K562 (cell line): Measurements from ENCODE around the gene DCAF5. TPM values are rescaled to one million over a fixed set of nuclear protein-coding genes. Genes with fewer than 3 reads are reported as not detected.

Experiments
- ATF7 ChIP-seq: fragments of 450-650 bp; IDR thresholded peaks from 2 replicates; pipeline ENCODE4 v1.7.1; 2014; ENCODE audit warnings: mild to moderate bottlenecking, moderate library complexity
- BDP1 ChIP-seq: IDR thresholded peaks from 3 replicates; pipeline ENCODE4 v1.6.1; 2011; ENCODE audit not compliant: insufficient read length, insufficient read depth
- DLX4 ChIP-seq: fragments of 250-450 bp; sonication (Bioruptor Pico); IDR thresholded peaks from 2 replicates; pipeline ENCODE4 v1.6.1; 2021; ENCODE audit warnings: mild to moderate bottlenecking
- DPF2 ChIP-seq: fragments of 450-650 bp; IDR thresholded peaks from 2 replicates; pipeline ENCODE4 v1.6.1; 2016
- ELF2 ChIP-seq: fragments of 250-450 bp; sonication (Bioruptor Pico); IDR thresholded peaks from 2 replicates; pipeline ENCODE4 v1.5.0; 2021; ENCODE audit warnings: mild to moderate bottlenecking
- GATA2 ChIP-seq: sonication (generic); formaldehyde crosslinking; IDR thresholded peaks from 2 replicates; pipeline ENCODE4 v1.4.0; 2020; ENCODE audit warnings: mild to moderate bottlenecking, missing genetic modification reagents
- KHSRP ChIP-seq: fragments of 450-650 bp; IDR thresholded peaks from 2 replicates; pipeline ENCODE4 v1.6.1; 2017
- MEF2D ChIP-seq: conservative IDR thresholded peaks from 2 replicates; pipeline ENCODE4 v1.6.1; 2016; ENCODE audit warnings: low read depth, missing genetic modification characterization, missing compliant biosample characterization
- MTA1 ChIP-seq: fragments of 450-650 bp; IDR thresholded peaks from 2 replicates; pipeline ENCODE4 v1.6.1; 2017; ENCODE audit warnings: borderline replicate concordance
- NCOA6 ChIP-seq: fragments of 450-650 bp; IDR thresholded peaks from 2 replicates; pipeline ENCODE4 v1.6.1; 2017; ENCODE audit warnings: mild to moderate bottlenecking
- NFIC ChIP-seq: fragments of 450-650 bp; IDR thresholded peaks from 2 replicates; pipeline ENCODE4 v1.6.1; 2017; ENCODE audit warnings: mild to moderate bottlenecking, inconsistent platforms
- NR2C1 ChIP-seq, 2 experiments: fragments of 450-650 bp; IDR thresholded peaks; 2 replicates each; pipeline ENCODE4 v1.6.1; 2017; ENCODE audit warnings: mild to moderate bottlenecking in 2 of 2, antibody characterized with exemption in 1 of 2, inconsistent platforms in 1 of 2, missing compliant biosample characterization in 1 of 2, missing genetic modification characterization in 1 of 2
- PRMT5 ChIP-seq: sonication (generic); formaldehyde crosslinking; IDR thresholded peaks from 2 replicates; pipeline ENCODE4 v1.5.0; 2020; ENCODE audit warnings: missing genetic modification reagents
- RUNX1 ChIP-seq: sonication (generic); IDR thresholded peaks from 2 replicates; pipeline ENCODE4 v1.6.1; 2016; ENCODE audit warnings: antibody characterized with exemption, low read depth
- SNAPC5 ChIP-seq: fragments of 250-450 bp; sonication (Bioruptor Pico); IDR thresholded peaks from 2 replicates; pipeline ENCODE4 v1.8.0; 2021; ENCODE audit warnings: moderate library complexity, mild to moderate bottlenecking, inconsistent platforms
- THRA ChIP-seq: fragments of 450-650 bp; IDR thresholded peaks from 2 replicates; pipeline ENCODE4 v1.6.1; 2017; ENCODE audit warnings: mild to moderate bottlenecking, moderate library complexity
- TRIM24 ChIP-seq, 2 experiments: fragments of 450-650 bp; IDR thresholded peaks; 2 replicates each; pipeline ENCODE4 v1.6.1; 2016
- TSHZ1 ChIP-seq: fragments of 250-450 bp; sonication (Bioruptor Pico); IDR thresholded peaks from 2 replicates; pipeline ENCODE4 v1.4.0; 2020; ENCODE audit warnings: mild to moderate bottlenecking, moderate library complexity
- ZKSCAN3 ChIP-seq: fragments of 250-450 bp; sonication (Bioruptor Pico); IDR thresholded peaks from 2 replicates; pipeline ENCODE4 v1.4.0; 2020
- ZNF184 ChIP-seq: sonication (generic); formaldehyde crosslinking; IDR thresholded peaks from 2 replicates; pipeline ENCODE4 v1.5.0; 2020; ENCODE audit warnings: missing genetic modification reagents
- ZNF197 ChIP-seq: fragments of 200-800 bp; sonication (Bioruptor generic); IDR thresholded peaks from 2 replicates; pipeline ENCODE4 v1.6.1; 2016; ENCODE audit warnings: low read depth, missing genetic modification characterization, missing compliant biosample characterization
- ZNF24 ChIP-seq: fragments of 450-650 bp; IDR thresholded peaks from 2 replicates; pipeline ENCODE4 v1.6.1; 2016
- ZNF253 ChIP-seq: fragments of 250-450 bp; sonication (Bioruptor Pico); conservative IDR thresholded peaks from 2 replicates; pipeline ENCODE4 v1.6.1; 2021; ENCODE audit warnings: mild to moderate bottlenecking
- polyA plus RNA-seq, 8 experiments: library from polyadenylated mRNA; depleted of rRNA in 4 of 8; stranded (reverse) in 5 of 8; unstranded in 3 of 8; fragments of >200 nt; fragmentation: Nextera tagmentation in 2 of 8; fragmentation: Illumina TruSeq in 1 of 8; extraction: Ambion mirVana in 2 of 8; extraction: Trizol in 1 of 8; gene quantifications; 2 replicates each; pipeline versions ENCODE4 v1.2.1 to v1.2.3, GENCODE V29; 2011 to 2014; ENCODE audit warnings: inconsistent platforms in 1 of 8, missing spikeins in 1 of 8
- total RNA-seq, 7 experiments: library from RNA; depleted of rRNA in 6 of 7; stranded (reverse); fragments of >200 nt in 6 of 7; fragmentation: Illumina TruSeq in 2 of 7; extraction: Trizol in 2 of 7; gene quantifications; 2 replicates each; pipeline versions ENCODE4 v1.2.1 to v1.2.3, GENCODE V29; 2011 to 2021; ENCODE audit warnings: low replicate concordance in 1 of 7
- TF ChIP-seq, protein P1 (sequence below): sonication (generic); formaldehyde crosslinking; IDR thresholded peaks from 2 replicates; pipeline ENCODE4 v1.9.0; 2022; ENCODE audit warnings: mild to moderate bottlenecking, missing genetic modification reagents
- TF ChIP-seq, protein P2 (sequence below): sonication (generic); formaldehyde crosslinking; IDR thresholded peaks from 2 replicates; pipeline ENCODE4 v1.5.0; 2020; ENCODE audit warnings: missing genetic modification reagents

DCAF5 gene
- total and polyA plus RNA-seq, 9 of the 15 experiments (the other 6 are each of a cell fraction or from before 2014, with no cell fraction given): 5.6 to 24.1 (median 12.7) TPM

DNA sequence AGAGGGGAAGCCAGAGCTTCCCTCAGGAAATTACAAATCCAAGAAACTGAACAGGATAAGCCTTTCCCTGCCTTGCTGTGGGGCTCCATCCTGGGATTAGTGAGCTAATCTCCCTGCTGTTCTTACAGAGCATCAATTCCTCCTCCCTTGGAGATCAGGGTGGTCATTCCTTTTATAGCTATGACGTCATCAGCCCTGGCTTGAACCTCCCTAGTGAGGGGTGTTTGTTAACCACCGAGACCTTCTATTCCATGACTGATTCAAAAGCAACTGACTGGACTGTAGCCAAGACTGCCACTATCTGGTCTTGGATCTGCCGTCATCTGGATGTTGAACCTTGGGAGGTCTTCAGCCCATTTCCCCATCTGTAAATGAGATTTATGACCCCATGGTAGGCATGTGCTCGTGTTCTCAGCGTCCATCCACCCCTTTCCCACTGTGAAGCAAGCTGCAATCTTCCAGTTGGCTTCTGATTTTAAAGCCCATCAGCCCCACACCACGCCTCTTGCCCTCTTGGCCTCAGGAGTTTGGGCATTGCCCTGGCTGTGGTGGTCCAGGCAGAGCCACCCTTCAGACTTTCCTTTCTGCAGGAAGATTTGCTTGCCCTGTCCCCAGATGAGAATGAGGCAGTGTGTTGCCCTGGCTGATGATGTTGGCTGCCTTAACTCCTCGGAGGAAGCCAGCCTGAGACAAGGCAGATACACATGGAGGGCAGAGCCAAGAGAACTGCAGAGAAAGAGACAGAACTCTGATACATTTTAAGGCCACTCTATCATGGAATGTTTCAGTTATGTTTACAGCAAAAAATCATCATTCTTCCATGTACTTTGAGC is 114.2 kb downstream of the DCAF5 start (continued):
- no peak for TF ChIP-seq TSHZ1
- no peak for TF ChIP-seq ZNF253 (CRISPR knock-in tag)
- no peak for TF ChIP-seq ZKSCAN3 (CRISPR knock-in tag)
- TF ChIP-seq BDP1: no peak
- TF ChIP-seq GATA2 (CRISPR knock-in tag): no peak
- TF ChIP-seq MEF2D (tag): no peak
- TF ChIP-seq, protein P1, sequence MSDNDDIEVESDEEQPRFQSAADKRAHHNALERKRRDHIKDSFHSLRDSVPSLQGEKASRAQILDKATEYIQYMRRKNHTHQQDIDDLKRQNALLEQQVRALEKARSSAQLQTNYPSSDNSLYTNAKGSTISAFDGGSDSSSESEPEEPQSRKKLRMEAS (CRISPR knock-in tag): no peak
- TF ChIP-seq NR2C1 (IDR thresholded peaks at IDR 0.05): no peak
- no peak for TF ChIP-seq NR2C1 (tag; IDR thresholded peaks at IDR 0.05)
- TF ChIP-seq ZNF184 (CRISPR knock-in tag): no peak
- TF ChIP-seq MTA1: no peak
- no peak for TF ChIP-seq ZNF24
- TF ChIP-seq NFIC: peak; percentile 59
- TF ChIP-seq ELF2 (CRISPR knock-in tag): no peak
- peak; percentile 93 for TF ChIP-seq ATF7
- TF ChIP-seq DLX4 (CRISPR knock-in tag): no peak
- no peak for TF ChIP-seq PRMT5 (CRISPR knock-in tag)
- TF ChIP-seq ZNF197: no peak
- TF ChIP-seq NCOA6: no peak
- TF ChIP-seq SNAPC5: no peak
- TF ChIP-seq THRA: no peak
- TF ChIP-seq RUNX1: no peak
- no peak for TF ChIP-seq TRIM24 (IDR thresholded peaks at IDR 0.05)
- no peak for TF ChIP-seq DPF2
- no peak for TF ChIP-seq KHSRP
- TF ChIP-seq, protein P2, sequence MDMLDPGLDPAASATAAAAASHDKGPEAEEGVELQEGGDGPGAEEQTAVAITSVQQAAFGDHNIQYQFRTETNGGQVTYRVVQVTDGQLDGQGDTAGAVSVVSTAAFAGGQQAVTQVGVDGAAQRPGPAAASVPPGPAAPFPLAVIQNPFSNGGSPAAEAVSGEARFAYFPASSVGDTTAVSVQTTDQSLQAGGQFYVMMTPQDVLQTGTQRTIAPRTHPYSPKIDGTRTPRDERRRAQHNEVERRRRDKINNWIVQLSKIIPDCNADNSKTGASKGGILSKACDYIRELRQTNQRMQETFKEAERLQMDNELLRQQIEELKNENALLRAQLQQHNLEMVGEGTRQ: no peak
